GM10847 (cell line): ENCODE results near the gene RAD50.

Experiments used
- POLR2A ChIP-seq: IDR thresholded peaks from 2 replicates; pipeline ENCODE4 v1.6.1; 2011; ENCODE audit not compliant: insufficient read length; ENCODE audit errors: extremely low read depth

Gene RAD50

GRCh38 chr5:132556763-132557477 is at the start of gene RAD50:
Gene RAD50, plus strand, starts transcription at chr5:132556977. Its CDS starts 348 bp downstream, at chr5:132557325.
- TF ChIP-seq POLR2A = peak; percentile 93

DNA sequence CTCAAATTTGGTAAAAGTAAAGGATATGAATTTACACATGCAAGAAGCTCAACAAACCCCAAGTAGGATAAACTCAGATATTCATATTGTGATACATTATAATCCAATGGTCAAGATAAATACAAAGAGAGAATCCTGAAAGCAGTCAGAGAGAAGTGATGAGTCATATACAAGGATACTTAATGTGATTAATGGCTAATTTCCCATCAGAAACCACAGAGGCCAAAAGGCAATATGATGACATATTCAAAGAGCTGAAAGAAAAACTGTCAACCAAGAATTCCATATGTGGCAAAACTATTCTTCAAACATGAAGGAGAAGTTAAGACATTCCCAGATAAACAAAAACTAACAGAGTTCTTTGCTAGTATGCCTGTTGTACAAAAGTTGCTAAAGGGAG is 46.7 kb upstream of the RAD50 start:
- TF ChIP-seq POLR2A = no peak

DNA sequence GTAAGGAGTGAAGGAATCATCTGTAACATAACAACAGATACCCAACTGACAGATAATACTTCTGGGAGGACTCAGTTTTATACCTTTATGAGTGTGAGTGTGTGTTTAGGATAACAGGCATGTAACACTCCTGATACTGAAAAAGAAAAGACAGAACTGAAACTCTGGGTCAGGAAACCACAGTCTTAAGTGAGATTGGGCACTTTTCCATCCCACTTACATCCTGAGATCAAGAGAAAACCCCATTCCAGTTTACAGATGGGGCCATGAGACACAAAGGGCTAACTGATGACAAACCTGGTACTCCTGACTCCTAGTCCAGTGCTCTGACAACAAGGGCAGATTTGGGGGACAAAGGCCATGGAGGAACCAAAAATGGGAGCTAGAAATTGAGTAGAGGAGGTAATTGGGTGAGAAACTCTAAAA is 31.5 kb upstream of the RAD50 start:
- no peak for TF ChIP-seq POLR2A

- TF ChIP-seq POLR2A = no peak
Measured at GRCh38 chr5:132526290-132526973, 30.3 kb upstream of the RAD50 start.

DNA sequence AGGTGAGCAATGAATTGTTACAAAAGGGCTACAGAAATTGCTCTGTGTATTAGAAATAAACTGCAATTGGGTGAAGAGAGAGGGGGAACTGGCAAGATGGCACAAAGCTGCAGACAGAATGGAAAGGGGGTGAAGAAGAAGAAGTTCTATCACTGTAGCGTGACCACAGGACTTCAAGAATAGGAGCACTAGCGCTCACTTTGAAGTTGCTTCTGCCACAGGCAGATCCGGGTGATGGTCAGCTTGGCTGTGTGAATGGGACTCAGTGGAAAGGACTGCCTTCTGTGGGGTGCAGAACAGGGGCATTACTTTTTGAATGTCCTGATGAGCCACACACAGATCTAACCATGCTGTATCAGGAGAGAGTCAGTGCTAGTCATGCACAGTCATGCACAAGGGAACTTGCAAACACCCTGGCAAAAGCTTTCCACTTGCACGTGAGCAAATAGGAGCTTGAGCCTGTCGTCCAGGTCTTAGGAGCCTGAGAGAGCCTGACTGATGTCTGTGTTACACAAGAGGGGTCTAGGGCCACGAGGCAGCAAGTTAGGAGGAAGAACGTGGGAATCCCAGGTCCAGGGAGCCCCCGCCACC is 29.7 kb upstream of the RAD50 start:
- no peak for TF ChIP-seq POLR2A

- no peak for TF ChIP-seq POLR2A
Measured at GRCh38 chr5:132528021-132528420, 28.8 kb upstream of the RAD50 start.

DNA sequence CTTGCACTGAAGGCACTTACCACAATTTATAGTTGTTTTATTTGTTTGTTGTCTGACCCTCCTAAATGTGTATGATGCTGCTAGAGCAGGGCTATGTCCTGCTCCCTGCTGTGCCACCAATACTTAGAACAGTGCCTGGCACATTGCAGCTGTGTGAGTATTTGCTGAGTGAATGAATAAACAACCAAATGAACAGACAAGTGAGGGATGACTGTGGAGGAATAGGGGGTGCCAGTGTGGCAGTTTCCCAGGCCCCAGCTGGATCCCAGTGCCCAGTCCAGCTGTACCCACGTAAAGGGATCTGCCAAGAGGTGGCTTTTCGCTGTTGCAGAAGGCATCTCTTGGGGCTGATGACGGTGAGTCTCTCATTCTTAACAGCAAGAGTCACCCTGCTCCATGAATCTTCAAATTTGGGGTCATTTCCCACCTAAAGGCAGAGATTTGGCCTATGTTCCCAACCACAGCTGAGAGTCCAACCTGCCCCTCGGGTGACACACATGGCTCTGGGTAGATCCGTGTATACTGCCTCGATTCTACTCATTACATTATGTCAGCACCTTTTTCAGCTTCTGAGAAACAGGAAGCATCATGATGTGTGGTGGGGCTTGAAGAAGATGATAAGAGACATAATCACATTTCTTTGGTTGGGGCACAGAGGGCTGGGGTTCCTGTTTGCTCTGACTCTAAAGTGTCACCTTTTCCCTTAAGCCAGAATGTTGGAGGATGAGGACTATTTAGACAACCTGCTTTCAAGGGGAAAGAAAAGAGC is 27.7 kb upstream of the RAD50 start:
- TF ChIP-seq POLR2A = no peak

GRCh38 chr5:132530946-132531345 is 25.8 kb upstream of the RAD50 start:
- TF ChIP-seq POLR2A = no peak

DNA sequence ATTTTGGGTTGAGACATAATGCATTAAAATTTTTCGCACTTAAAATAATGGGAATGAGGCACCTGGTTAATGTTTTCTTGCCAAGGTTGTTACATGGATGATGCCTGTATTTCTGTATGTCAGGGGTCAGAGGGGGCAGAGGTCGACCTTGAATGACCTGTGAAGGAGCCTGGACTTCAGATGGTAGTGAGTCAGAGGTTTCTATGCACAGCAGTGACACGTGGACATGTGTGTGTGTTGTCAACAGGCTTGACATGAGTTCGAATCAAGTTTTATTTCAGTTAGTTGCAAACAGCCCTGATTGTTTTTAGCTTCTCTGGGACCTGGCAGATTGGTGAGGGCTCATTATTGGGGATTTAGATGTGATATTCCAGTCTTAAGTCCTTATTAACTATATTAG is 17.1 kb upstream of the RAD50 start:
- no peak for TF ChIP-seq POLR2A

GRCh38 chr5:132540149-132540548 is 16.6 kb upstream of the RAD50 start:
- TF ChIP-seq POLR2A = no peak

- no peak for TF ChIP-seq POLR2A
Measured at GRCh38 chr5:132540764-132541163, 16.0 kb upstream of the RAD50 start.

DNA sequence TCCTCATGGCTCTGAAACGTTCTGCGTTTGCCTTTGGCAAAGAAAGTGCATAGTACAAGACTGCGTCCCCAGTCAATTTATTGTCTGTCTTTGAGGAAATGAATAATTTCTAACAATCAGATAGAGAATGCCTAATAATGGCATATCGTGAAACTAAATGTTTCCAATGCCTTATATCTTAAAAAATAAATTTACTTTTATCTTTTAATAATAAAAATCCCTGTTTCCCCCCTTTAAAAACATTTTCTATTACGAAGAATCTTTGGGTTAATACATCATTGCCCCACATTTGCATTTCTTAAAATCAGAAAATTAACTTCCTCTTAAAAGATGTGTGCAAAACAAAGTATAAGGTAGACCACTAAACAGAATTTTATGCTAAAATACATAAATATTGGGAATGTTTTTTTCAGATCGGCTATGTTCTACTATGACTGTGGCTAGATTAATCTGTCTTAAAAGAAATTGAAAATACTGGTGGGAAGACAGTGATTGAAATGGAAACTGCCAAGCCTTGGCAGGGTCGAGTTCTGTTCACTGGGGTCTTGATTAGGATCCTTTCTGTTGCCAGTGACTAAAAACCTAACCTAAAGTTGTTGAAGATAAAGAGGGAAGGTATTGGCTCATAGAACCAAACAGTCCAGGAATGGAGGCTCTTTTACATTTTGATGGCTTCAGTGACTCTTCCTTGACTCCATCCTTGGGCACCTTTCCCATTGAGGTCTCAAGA is 13.1 kb upstream of the RAD50 start, which contains the start of gene IL5:
IL5 (minus strand) TSS at position 51 of the 730 bp plus-strand sequence; CDS start at position 7, 44 bp downstream.
- TF ChIP-seq POLR2A = no peak

GRCh38 chr5:132546108-132546507 is 10.7 kb upstream of the RAD50 start:
- no peak for TF ChIP-seq POLR2A

- no peak for TF ChIP-seq POLR2A
Measured at GRCh38 chr5:132547269-132547668, 9.5 kb upstream of the RAD50 start.

DNA sequence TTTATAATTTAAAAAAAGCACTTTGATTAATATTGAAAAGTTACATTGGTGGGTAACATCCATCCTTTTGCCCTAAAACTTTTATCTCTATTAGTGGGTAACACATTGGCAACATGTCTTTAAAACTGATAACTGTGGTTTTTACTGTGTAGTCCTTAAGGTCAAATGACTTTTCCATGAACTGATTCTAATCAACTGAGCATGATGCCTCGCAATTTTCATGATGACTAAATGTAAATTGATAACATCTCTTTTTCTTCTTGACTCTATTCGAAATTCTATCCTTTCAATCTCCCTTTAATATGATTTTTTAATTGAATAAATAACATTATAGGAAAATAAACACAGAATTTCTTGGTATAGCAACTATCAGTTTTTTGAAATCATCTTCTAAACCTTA is 7.2 kb upstream of the RAD50 start:
- TF ChIP-seq POLR2A = no peak
